K562 (cell line): ENCODE data around the gene GATM. TPM values are rescaled to one million over a fixed set of nuclear protein-coding genes. Genes with fewer than 3 reads are reported as not detected.

Experiments
- ATAC-seq: fragments of 200-7000 bp; cut with Tn5 transposase; 3 replicates; pipeline ENCODE4 v1.9.1; 2020; ENCODE audit warnings: moderate library complexity
- BruUV-seq: library from RNA; stranded (reverse); fragments of 400-500 nt; replicated peaks from 2 replicates; lab custom pipeline; 2021; lab: Mats Ljungman, UMichigan
- CTCF ChIA-PET: fragments of 300-600 bp; formaldehyde crosslinking; extraction: SDS; loops from one replicate; lab custom pipeline; 2021; ENCODE audit warnings: low intra/inter-chr PET ratio; lab: Yijun Ruan, JAX
- POLR2A ChIA-PET: fragments of 300-600, 350-650 bp; sonication (Branson Sonifier 250); formaldehyde crosslinking; extraction: SDS; loops from one replicate; lab custom pipeline; 2021; ENCODE audit warnings: antibody characterized with exemption, inconsistent platforms; lab: Yijun Ruan, JAX
- DNase-seq, 4 experiments: peaks; one replicate each; pipeline versions ENCODE4 v3.0.0 to v3.0.0-alpha.2; 2011 to 2018; ENCODE audit warnings: low spot score in 3 of 4, mixed read lengths in 3 of 4; ENCODE audit errors: extremely low read depth in 1 of 4
- FAIRE-seq: peaks from 2 replicates; lab custom pipeline; 2011; peaks lifted over from hg19 to GRCh38; lab: Jason Lieb, UNC
- H2AFZ ChIP-seq: 2 replicates; pipeline ENCODE4 v1.6.0; 2011; ENCODE audit warnings: low read depth, low read length, control low read depth, inconsistent platforms
- H3K27ac ChIP-seq: fragments of 200-600 bp; 3 replicates; pipeline ENCODE4 v1.8.0; 2011; ENCODE audit warnings: low read depth, mild to moderate bottlenecking, control low read depth, inconsistent platforms, low read length, moderate library complexity, mixed read lengths; ENCODE audit errors: extremely low read depth
- H3K27me3 ChIP-seq, 2 experiments: fragments of 300-600 bp in 1 of 2; 2 replicates in 1 of 2; 3 replicates in 1 of 2; pipeline versions ENCODE4 v1.6.0 to v1.8.0; 2011; ENCODE audit warnings: inconsistent platforms in 2 of 2, low read length in 2 of 2, mild to moderate bottlenecking in 1 of 2, mixed read lengths in 1 of 2, moderate library complexity in 1 of 2; ENCODE audit not compliant: control insufficient read depth in 2 of 2, insufficient read depth in 2 of 2
- H3K36me3 ChIP-seq: fragments of 300-600 bp; 3 replicates; pipeline ENCODE4 v1.8.0; 2011; ENCODE audit warnings: mild to moderate bottlenecking, low read length, inconsistent platforms; ENCODE audit not compliant: control insufficient read depth, insufficient read depth
- H3K4me1 ChIP-seq, 2 experiments: fragments of 200-600 bp in 1 of 2; replicated peaks in 1 of 2; 2 replicates in 1 of 2; 3 replicates in 1 of 2; pipeline versions ENCODE4 v1.5.1 to v1.8.0; 2011; ENCODE audit warnings: inconsistent platforms in 2 of 2, low read length in 2 of 2, mild to moderate bottlenecking in 1 of 2, mixed read lengths in 1 of 2, moderate library complexity in 1 of 2; ENCODE audit not compliant: control insufficient read depth in 2 of 2, insufficient read depth in 2 of 2
- H3K4me2 ChIP-seq: 2 replicates; pipeline ENCODE4 v1.6.1; 2011; ENCODE audit warnings: low read length, control low read depth, inconsistent platforms, mixed read lengths; ENCODE audit not compliant: insufficient read depth
- H3K4me3 ChIP-seq: fragments of 200-600 bp; sonication (generic), shearing (Covaris generic); 2 replicates; pipeline ENCODE4 v1.5.1; 2016; ENCODE audit warnings: control low read depth, inconsistent platforms
- H3K79me2 ChIP-seq: fragments of 200-600 bp; 3 replicates; pipeline ENCODE4 v1.8.0; 2011; ENCODE audit warnings: low read length, inconsistent platforms; ENCODE audit not compliant: control insufficient read depth, insufficient read depth
- H3K9ac ChIP-seq, 2 experiments: 2 replicates each; pipeline versions ENCODE4 v1.6.0 to v1.6.1; 2011; ENCODE audit warnings: low read depth in 2 of 2, low read length in 2 of 2, control low read depth in 1 of 2, inconsistent platforms in 1 of 2, mild to moderate bottlenecking in 1 of 2, mixed read lengths in 1 of 2; ENCODE audit not compliant: insufficient read depth in 1 of 2
- H3K9me1 ChIP-seq: one replicate; pipeline ENCODE4 v1.6.0; 2011; ENCODE audit warnings: inconsistent platforms, mild to moderate bottlenecking, low read length, moderate library complexity; ENCODE audit not compliant: control insufficient read depth, insufficient read depth
- H3K9me3 ChIP-seq: replicated peaks from 2 replicates; pipeline ENCODE4 v1.5.1; 2011; ENCODE audit warnings: low read depth, low read length, inconsistent platforms; ENCODE audit not compliant: control insufficient read depth, insufficient read depth
- H4K20me1 ChIP-seq: replicated peaks from 2 replicates; pipeline ENCODE4 v1.6.1; 2011; ENCODE audit warnings: low read length, inconsistent platforms, mixed read lengths; ENCODE audit not compliant: control insufficient read depth, insufficient read depth
- ARNT ChIP-seq, 2 experiments: fragments of 450-650 bp; IDR thresholded peaks; 2 replicates each; pipeline ENCODE4 v1.6.1; 2016; ENCODE audit warnings: mild to moderate bottlenecking in 1 of 2
- CAMTA2 ChIP-seq: fragments of 250-450 bp; sonication (Bioruptor Pico); conservative IDR thresholded peaks from 2 replicates; pipeline ENCODE4 v1.5.1; 2022
- COPS2 ChIP-seq: fragments of 450-650 bp; conservative IDR thresholded peaks from 2 replicates; pipeline ENCODE4 v1.6.1; 2016; ENCODE audit warnings: mild to moderate bottlenecking, moderate library complexity
- CREBBP ChIP-seq: IDR thresholded peaks from one replicate; pipeline ENCODE4 v1.6.1; 2012; ENCODE audit warnings: low read depth, mild to moderate bottlenecking, control low read depth, inconsistent platforms, low read length
- DACH1 ChIP-seq: fragments of 450-650 bp; IDR thresholded peaks from 2 replicates; pipeline ENCODE4 v1.6.1; 2018; ENCODE audit not compliant: partially characterized antibody
- DIDO1 ChIP-seq: fragments of 450-650 bp; IDR thresholded peaks from 2 replicates; pipeline ENCODE4 v1.6.1; 2016; ENCODE audit warnings: low read depth, missing biosample characterization, missing genetic modification characterization
- EWSR1 ChIP-seq: fragments of 450-650 bp; IDR thresholded peaks from 2 replicates; pipeline ENCODE4 v1.6.1; 2018; ENCODE audit warnings: borderline replicate concordance, mild to moderate bottlenecking, low read depth, moderate library complexity; ENCODE audit not compliant: partially characterized antibody
- MBD2 ChIP-seq: sonication (generic); IDR thresholded peaks from 2 replicates; pipeline ENCODE4 v1.6.1; 2016; ENCODE audit warnings: low read depth, borderline replicate concordance
- MLX ChIP-seq, 2 experiments: fragments of 450-650 bp in 1 of 2; sonication (generic) in 1 of 2; formaldehyde crosslinking; conservative IDR thresholded peaks; 2 replicates each; pipeline versions ENCODE4 v1.4.0 to v1.8.1; 2020 to 2022; ENCODE audit warnings: mild to moderate bottlenecking in 1 of 2, missing genetic modification reagents in 1 of 2
- NFE2 ChIP-seq: IDR thresholded peaks from 2 replicates; pipeline ENCODE4 v1.6.1; 2014; ENCODE audit warnings: antibody characterized with exemption, low read depth
- NR2F6 ChIP-seq: fragments of 450-650 bp; formaldehyde crosslinking; IDR thresholded peaks from 2 replicates; pipeline ENCODE4 v1.4.0; 2020; ENCODE audit warnings: mild to moderate bottlenecking
- RBM14 ChIP-seq: fragments of 200-400 bp; formaldehyde crosslinking; IDR thresholded peaks from 2 replicates; pipeline ENCODE4 v1.6.1; 2018; ENCODE audit warnings: low read depth, mild to moderate bottlenecking, low read length, moderate library complexity, borderline replicate concordance; ENCODE audit not compliant: insufficient read depth
- ZNF134 ChIP-seq: fragments of 250-450 bp; sonication (Bioruptor Pico); conservative IDR thresholded peaks from 2 replicates; pipeline ENCODE4 v1.4.0; 2020
- ZNF224 ChIP-seq: sonication (generic); formaldehyde crosslinking; IDR thresholded peaks from 2 replicates; pipeline ENCODE4 v1.8.0; 2022; ENCODE audit warnings: mild to moderate bottlenecking, missing genetic modification reagents
- WGBS: fragments of 100-300 bp; shearing (Covaris generic); methylation state at CpG from one replicate; pipeline ENCODE4 v1.1.6; 2016; ENCODE audit warnings: low coverage, mixed read lengths; ENCODE audit not compliant: insufficient coverage; ENCODE audit errors: missing lambda C conversion rate; 5-methylcytosine and 5-hydroxymethylcytosine counted together
- in situ Hi-C: fragments of 300-500 bp; cut with MboI; formaldehyde crosslinking; loops from 4 replicates; pipeline ENCODE4 v1.15.0; 2018; ENCODE audit warnings: inconsistent platforms, mixed read lengths
- intact Hi-C: fragments of 100-400 bp; cut with micrococcal nuclease; formaldehyde crosslinking; loops from 2 replicates; pipeline ENCODE4 v1.14.2; 2022
- polyA plus RNA-seq, 8 experiments: library from polyadenylated mRNA; depleted of rRNA in 4 of 8; stranded (reverse) in 5 of 8; unstranded in 3 of 8; fragments of >200 nt; fragmentation: Nextera tagmentation in 2 of 8; fragmentation: Illumina TruSeq in 1 of 8; extraction: Ambion mirVana in 2 of 8; extraction: Trizol in 1 of 8; gene quantifications; 2 replicates each; pipeline versions ENCODE4 v1.2.1 to v1.2.3, GENCODE V29; 2011 to 2014; ENCODE audit warnings: inconsistent platforms in 1 of 8, missing spikeins in 1 of 8
- total RNA-seq, 7 experiments: library from RNA; depleted of rRNA in 6 of 7; stranded (reverse); fragments of >200 nt in 6 of 7; fragmentation: Illumina TruSeq in 2 of 7; extraction: Trizol in 2 of 7; gene quantifications; 2 replicates each; pipeline versions ENCODE4 v1.2.1 to v1.2.3, GENCODE V29; 2011 to 2021; ENCODE audit warnings: low replicate concordance in 1 of 7
- TF ChIP-seq, protein P1 (sequence below): fragments of 450-650 bp; IDR thresholded peaks from 2 replicates; pipeline ENCODE4 v1.6.1; 2016; ENCODE audit warnings: missing biosample characterization, missing genetic modification characterization
- TF ChIP-seq, protein P2 (sequence below), 3 experiments: fragments of 200-800 bp in 1 of 3; fragments of 250-450 bp in 1 of 3; fragments of 450-650 bp in 1 of 3; sonication (Bioruptor Pico) in 1 of 3; sonication (Bioruptor generic) in 1 of 3; formaldehyde crosslinking in 1 of 3; IDR thresholded peaks; 2 replicates each; pipeline versions ENCODE4 v1.6.1 to v1.8.0; 2016 to 2022; ENCODE audit warnings: mild to moderate bottlenecking in 2 of 3, missing genetic modification characterization in 2 of 3, missing compliant biosample characterization in 1 of 3, moderate library complexity in 1 of 3

Gene GATM
- total and polyA plus RNA-seq, 9 of the 15 experiments (the other 6 are each of a cell fraction or from before 2014, with no cell fraction given): 0.11 to 1.1 (median 0.65) TPM

- no peaks in the 10 kb centered on the region for H3K27me3 ChIP-seq
- 1% methylated on average over 53 of the region's 79 CpGs for WGBS
- TF ChIP-seq, protein P1, sequence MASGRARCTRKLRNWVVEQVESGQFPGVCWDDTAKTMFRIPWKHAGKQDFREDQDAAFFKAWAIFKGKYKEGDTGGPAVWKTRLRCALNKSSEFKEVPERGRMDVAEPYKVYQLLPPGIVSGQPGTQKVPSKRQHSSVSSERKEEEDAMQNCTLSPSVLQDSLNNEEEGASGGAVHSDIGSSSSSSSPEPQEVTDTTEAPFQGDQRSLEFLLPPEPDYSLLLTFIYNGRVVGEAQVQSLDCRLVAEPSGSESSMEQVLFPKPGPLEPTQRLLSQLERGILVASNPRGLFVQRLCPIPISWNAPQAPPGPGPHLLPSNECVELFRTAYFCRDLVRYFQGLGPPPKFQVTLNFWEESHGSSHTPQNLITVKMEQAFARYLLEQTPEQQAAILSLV: no peak
- TF ChIP-seq DIDO1: no peak
- no peak for TF ChIP-seq MLX (CRISPR knock-in tag; conservative IDR thresholded peaks at IDR 0.05)
- TF ChIP-seq, protein P2, sequence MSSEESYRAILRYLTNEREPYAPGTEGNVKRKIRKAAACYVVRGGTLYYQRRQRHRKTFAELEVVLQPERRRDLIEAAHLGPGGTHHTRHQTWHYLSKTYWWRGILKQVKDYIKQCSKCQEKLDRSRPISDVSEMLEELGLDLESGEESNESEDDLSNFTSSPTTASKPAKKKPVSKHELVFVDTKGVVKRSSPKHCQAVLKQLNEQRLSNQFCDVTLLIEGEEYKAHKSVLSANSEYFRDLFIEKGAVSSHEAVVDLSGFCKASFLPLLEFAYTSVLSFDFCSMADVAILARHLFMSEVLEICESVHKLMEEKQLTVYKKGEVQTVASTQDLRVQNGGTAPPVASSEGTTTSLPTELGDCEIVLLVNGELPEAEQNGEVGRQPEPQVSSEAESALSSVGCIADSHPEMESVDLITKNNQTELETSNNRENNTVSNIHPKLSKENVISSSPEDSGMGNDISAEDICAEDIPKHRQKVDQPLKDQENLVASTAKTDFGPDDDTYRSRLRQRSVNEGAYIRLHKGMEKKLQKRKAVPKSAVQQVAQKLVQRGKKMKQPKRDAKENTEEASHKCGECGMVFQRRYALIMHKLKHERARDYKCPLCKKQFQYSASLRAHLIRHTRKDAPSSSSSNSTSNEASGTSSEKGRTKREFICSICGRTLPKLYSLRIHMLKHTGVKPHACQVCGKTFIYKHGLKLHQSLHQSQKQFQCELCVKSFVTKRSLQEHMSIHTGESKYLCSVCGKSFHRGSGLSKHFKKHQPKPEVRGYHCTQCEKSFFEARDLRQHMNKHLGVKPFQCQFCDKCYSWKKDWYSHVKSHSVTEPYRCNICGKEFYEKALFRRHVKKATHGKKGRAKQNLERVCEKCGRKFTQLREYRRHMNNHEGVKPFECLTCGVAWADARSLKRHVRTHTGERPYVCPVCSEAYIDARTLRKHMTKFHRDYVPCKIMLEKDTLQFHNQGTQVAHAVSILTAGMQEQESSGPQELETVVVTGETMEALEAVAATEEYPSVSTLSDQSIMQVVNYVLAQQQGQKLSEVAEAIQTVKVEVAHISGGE (CRISPR knock-in tag; IDR thresholded peaks at IDR 0.05): peak in 1 of 3 experiments; percentile 71; a peak in 2 of 6 replicates
- TF ChIP-seq ARNT (IDR thresholded peaks at IDR 0.05): no peak
- TF ChIP-seq CAMTA2 (CRISPR knock-in tag): no peak
- no peak for TF ChIP-seq ZNF134 (CRISPR knock-in tag)
- peak; percentile 3 for TF ChIP-seq DACH1
- no peak for TF ChIP-seq COPS2
- TF ChIP-seq EWSR1: no peak
- no peak for TF ChIP-seq NFE2
- no peak for TF ChIP-seq ZNF224
- TF ChIP-seq NR2F6: no peak
- TF ChIP-seq RBM14: 0 out of 2 replicates have a peak, but pooled peaks have one; percentile 51
- TF ChIP-seq CREBBP: no peak
- TF ChIP-seq MBD2: no peak
These were observed 24.9 kb upstream of the GATM start for GRCh38 chr15:45402955-45403877.

More at GRCh38 chr15:45402955-45403877, 24.9 kb upstream of the GATM start:
- H3K36me3 ChIP-seq: peaks cover 30% of the 10 kb centered on the region
- peak; percentile 31 to 59 (median 48) for DNase-seq
- H4K20me1 ChIP-seq: no peaks in the 10 kb centered on the region
- in situ Hi-C loops: no loop called here
- no peaks in the 10 kb centered on the region for H3K9me3 ChIP-seq
- H3K4me1 ChIP-seq: peaks cover 11 to 12% of the 10 kb centered on the region in 2 experiments; a peak in 2 of 5 replicates
- no TSS peak for BruUV-seq
- H3K4me3 ChIP-seq: peak overlapping the region; percentile 94
- peak; percentile 71 for ATAC-seq
- peaks cover 47% of the 10 kb centered on the region for H3K79me2 ChIP-seq
- ChIA-PET CTCF (no interaction called here), POLR2A (interaction anchor here (0.5 to 1.9 kb wide), 8 partner anchors 10 to 781 kb away, joined by 3 to 11 read pairs (median 3); no protein-coding TSS in a partner anchor)
- peak overlapping the region; percentile 88 for H3K27ac ChIP-seq
- H3K4me2 ChIP-seq: peak overlapping the region; percentile 87
- intact Hi-C loops: loop anchor here (2.0 to 5.0 kb wide), 2 partner anchors 204 to 241 kb away; no protein-coding TSS in a partner anchor
- no peaks in the 10 kb centered on the region for H3K9me1 ChIP-seq
- peak overlapping the region; percentile 88 to 99 for H3K9ac ChIP-seq
- FAIRE-seq: peak; percentile 67
- peak overlapping the region; percentile 98 for H2AFZ ChIP-seq
